ENCODE measurements around the gene ABI3BP. TPM values are rescaled to one million over a fixed set of nuclear protein-coding genes. Genes with fewer than 3 reads are reported as not detected.

Gene ABI3BP
- total and polyA plus RNA-seq, 10 of the 15 experiments (the other 5 are each of a cell fraction or from before 2014, with no cell fraction given), result 0.03 to 0.42 (median 0.11) TPM; not detected in 4

DNA sequence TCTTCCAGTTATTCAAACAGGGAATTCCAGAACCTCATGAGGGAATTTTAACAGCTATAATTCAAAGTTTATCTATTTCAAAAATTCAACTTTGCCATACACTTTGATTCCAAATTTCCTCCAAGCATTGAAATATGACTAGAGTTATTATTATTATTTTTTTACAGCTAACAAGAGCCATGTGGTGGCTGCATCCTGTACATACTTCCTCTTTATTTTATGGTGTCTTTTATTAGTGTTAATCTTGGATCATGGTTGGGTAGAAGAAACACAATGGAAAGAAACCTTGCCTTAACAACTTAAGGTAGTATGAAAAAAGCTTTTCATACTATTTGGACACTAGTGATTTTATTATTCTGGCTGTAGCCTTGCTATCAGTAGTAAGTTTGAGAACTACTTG lies 231.3 kb downstream of the ABI3BP start:
- intact Hi-C loops (cut with micrococcal nuclease; ENCODE audit: unreplicated experiment), result no loop called here
- BruUV-seq (replicated peaks), result no TSS peak
- Histone ChIP-seq H3K4me3 (no peak overlapping the region), H3K27me3 (replicated peaks in 1 of 2; ENCODE audit: control insufficient read depth in 2 of 2, insufficient read depth in 2 of 2, low read length in 1 of 2) (no peaks in the 10 kb centered on the region), H4K20me1 (ENCODE audit: control insufficient read depth, insufficient read depth) (no peaks in the 10 kb centered on the region), H3K4me2 (ENCODE audit: control insufficient read depth, insufficient read depth) (no peak overlapping the region), H3K27ac (ENCODE audit: control insufficient read depth, insufficient read depth) (no peak overlapping the region), H3K79me2 (ENCODE audit: control insufficient read depth, insufficient read depth, low read length) (no peaks in the 10 kb centered on the region), H3K36me3 (ENCODE audit: control insufficient read depth in 2 of 2, insufficient read depth in 2 of 2, low read length in 1 of 2) (no peaks in the 10 kb centered on the region), H3K9me3 (replicated peaks; ENCODE audit: control insufficient read depth, insufficient read depth, low read length) (no peaks in the 10 kb centered on the region), H3K4me1 (ENCODE audit: control insufficient read depth, insufficient read depth, low read length) (no peaks in the 10 kb centered on the region), H3K9ac (ENCODE audit: control insufficient read depth, insufficient read depth, low read length) (no peak overlapping the region), H2AFZ (ENCODE audit: control insufficient read depth, low read depth, low read length) (no peak overlapping the region)
- ChIA-PET CTCF (interaction anchor here (1.0 to 3.7 kb wide), 9 partner anchors 9 to 300 kb away, joined by 3 to 16 read pairs (median 4); no protein-coding TSS in a partner anchor), RAD21 (ENCODE audit: unreplicated experiment) (interaction anchor here (0.8 to 3.6 kb wide), 4 partner anchors 10 to 445 kb away, joined by 3 to 11 read pairs (median 4); no protein-coding TSS in a partner anchor), SMC1A (ENCODE audit: uncharacterized antibody, unreplicated experiment) (interaction anchor here (1.0 to 2.0 kb wide), 8 partner anchors 8 to 295 kb away, joined by 3 to 7 read pairs (median 5); no protein-coding TSS in a partner anchor), POLR2A (interaction anchor here (0.8 kb wide), 1 partner anchor 53 kb away, joined by 3 read pairs; no protein-coding TSS in a partner anchor)
- in situ Hi-C loops (cut with MboI), result no loop called here
- ATAC-seq (no peak), FAIRE-seq (no peak), DNase-seq (ENCODE audit: low read depth, low spot score) (no peak)
- TF ChIP-seq ZBED1 (IDR thresholded peaks at IDR 0.05; ENCODE audit: borderline replicate concordance) (no peak), RUNX3 (IDR thresholded peaks at IDR 0.05; ENCODE audit: low read length) (no peak), CBX3 (IDR thresholded peaks at IDR 0.05; ENCODE audit: borderline replicate concordance, low read depth) (no peak), BRCA1 (IDR thresholded peaks at IDR 0.05; ENCODE audit: low read depth, low read length) (no peak), SMAD1 (IDR thresholded peaks at IDR 0.05; ENCODE audit: low read depth, partially characterized antibody) (no peak), HDAC6 (IDR thresholded peaks at IDR 0.05; ENCODE audit: unreplicated experiment) (no peak), ZSCAN29 (IDR thresholded peaks at IDR 0.05) (no peak), CREB1 (IDR thresholded peaks at IDR 0.05; ENCODE audit: low read depth) (no peak), SIX5 (IDR thresholded peaks at IDR 0.05; ENCODE audit: low read depth, low read length, severe bottlenecking) (no peak), SUPT20H (IDR thresholded peaks at IDR 0.05; ENCODE audit: borderline replicate concordance, control insufficient read depth, low read depth, low read length) (no peak), POLR2AphosphoS2 (IDR thresholded peaks at IDR 0.05; ENCODE audit: low read depth, low read length) (no peak), NBN (IDR thresholded peaks at IDR 0.05) (no peak)
- TF ChIP-seq, protein P1, sequence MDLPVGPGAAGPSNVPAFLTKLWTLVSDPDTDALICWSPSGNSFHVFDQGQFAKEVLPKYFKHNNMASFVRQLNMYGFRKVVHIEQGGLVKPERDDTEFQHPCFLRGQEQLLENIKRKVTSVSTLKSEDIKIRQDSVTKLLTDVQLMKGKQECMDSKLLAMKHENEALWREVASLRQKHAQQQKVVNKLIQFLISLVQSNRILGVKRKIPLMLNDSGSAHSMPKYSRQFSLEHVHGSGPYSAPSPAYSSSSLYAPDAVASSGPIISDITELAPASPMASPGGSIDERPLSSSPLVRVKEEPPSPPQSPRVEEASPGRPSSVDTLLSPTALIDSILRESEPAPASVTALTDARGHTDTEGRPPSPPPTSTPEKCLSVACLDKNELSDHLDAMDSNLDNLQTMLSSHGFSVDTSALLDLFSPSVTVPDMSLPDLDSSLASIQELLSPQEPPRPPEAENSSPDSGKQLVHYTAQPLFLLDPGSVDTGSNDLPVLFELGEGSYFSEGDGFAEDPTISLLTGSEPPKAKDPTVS (IDR thresholded peaks at IDR 0.05; ENCODE audit: low read depth, low read length), result no peak
- TF ChIP-seq, protein P2, sequence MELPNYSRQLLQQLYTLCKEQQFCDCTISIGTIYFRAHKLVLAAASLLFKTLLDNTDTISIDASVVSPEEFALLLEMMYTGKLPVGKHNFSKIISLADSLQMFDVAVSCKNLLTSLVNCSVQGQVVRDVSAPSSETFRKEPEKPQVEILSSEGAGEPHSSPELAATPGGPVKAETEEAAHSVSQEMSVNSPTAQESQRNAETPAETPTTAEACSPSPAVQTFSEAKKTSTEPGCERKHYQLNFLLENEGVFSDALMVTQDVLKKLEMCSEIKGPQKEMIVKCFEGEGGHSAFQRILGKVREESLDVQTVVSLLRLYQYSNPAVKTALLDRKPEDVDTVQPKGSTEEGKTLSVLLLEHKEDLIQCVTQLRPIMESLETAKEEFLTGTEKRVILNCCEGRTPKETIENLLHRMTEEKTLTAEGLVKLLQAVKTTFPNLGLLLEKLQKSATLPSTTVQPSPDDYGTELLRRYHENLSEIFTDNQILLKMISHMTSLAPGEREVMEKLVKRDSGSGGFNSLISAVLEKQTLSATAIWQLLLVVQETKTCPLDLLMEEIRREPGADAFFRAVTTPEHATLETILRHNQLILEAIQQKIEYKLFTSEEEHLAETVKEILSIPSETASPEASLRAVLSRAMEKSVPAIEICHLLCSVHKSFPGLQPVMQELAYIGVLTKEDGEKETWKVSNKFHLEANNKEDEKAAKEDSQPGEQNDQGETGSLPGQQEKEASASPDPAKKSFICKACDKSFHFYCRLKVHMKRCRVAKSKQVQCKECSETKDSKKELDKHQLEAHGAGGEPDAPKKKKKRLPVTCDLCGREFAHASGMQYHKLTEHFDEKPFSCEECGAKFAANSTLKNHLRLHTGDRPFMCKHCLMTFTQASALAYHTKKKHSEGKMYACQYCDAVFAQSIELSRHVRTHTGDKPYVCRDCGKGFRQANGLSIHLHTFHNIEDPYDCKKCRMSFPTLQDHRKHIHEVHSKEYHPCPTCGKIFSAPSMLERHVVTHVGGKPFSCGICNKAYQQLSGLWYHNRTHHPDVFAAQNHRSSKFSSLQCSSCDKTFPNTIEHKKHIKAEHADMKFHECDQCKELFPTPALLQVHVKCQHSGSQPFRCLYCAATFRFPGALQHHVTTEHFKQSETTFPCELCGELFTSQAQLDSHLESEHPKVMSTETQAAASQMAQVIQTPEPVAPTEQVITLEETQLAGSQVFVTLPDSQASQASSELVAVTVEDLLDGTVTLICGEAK (IDR thresholded peaks at IDR 0.05; ENCODE audit: borderline replicate concordance), result no peak
- TF ChIP-seq, protein P3, sequence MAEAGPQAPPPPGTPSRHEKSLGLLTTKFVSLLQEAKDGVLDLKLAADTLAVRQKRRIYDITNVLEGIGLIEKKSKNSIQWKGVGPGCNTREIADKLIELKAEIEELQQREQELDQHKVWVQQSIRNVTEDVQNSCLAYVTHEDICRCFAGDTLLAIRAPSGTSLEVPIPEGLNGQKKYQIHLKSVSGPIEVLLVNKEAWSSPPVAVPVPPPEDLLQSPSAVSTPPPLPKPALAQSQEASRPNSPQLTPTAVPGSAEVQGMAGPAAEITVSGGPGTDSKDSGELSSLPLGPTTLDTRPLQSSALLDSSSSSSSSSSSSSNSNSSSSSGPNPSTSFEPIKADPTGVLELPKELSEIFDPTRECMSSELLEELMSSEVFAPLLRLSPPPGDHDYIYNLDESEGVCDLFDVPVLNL (IDR thresholded peaks at IDR 0.05; ENCODE audit: low read depth, low read length), result no peak
- TF ChIP-seq, protein P4, sequence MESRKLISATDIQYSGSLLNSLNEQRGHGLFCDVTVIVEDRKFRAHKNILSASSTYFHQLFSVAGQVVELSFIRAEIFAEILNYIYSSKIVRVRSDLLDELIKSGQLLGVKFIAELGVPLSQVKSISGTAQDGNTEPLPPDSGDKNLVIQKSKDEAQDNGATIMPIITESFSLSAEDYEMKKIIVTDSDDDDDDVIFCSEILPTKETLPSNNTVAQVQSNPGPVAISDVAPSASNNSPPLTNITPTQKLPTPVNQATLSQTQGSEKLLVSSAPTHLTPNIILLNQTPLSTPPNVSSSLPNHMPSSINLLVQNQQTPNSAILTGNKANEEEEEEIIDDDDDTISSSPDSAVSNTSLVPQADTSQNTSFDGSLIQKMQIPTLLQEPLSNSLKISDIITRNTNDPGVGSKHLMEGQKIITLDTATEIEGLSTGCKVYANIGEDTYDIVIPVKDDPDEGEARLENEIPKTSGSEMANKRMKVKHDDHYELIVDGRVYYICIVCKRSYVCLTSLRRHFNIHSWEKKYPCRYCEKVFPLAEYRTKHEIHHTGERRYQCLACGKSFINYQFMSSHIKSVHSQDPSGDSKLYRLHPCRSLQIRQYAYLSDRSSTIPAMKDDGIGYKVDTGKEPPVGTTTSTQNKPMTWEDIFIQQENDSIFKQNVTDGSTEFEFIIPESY (IDR thresholded peaks at IDR 0.05), result no peak
- TF ChIP-seq, protein P5, sequence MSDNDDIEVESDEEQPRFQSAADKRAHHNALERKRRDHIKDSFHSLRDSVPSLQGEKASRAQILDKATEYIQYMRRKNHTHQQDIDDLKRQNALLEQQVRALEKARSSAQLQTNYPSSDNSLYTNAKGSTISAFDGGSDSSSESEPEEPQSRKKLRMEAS (IDR thresholded peaks at IDR 0.05; ENCODE audit: low read depth, low read length), result no peak
